Stimulated activated CD8-positive, alpha-beta memory T cell treated with anti-CD3 and anti-CD28 coated beads, Interleukin-15, amount 100 ng/mL, for 48 hours (primary cell): ENCODE data around the gene WASL.
"Not testable (repeated sequence)": the region's sequence is repeated elsewhere in the genome, so short reads cannot be mapped to it uniquely, and the experiment has no call there.

Experiments
- DNase-seq, 2 donors: peaks; one replicate each; pipeline ENCODE4 v3.0.0-alpha.2; 2020; ENCODE audit warnings: low read depth in 2 of 2

The WASL gene

DNA sequence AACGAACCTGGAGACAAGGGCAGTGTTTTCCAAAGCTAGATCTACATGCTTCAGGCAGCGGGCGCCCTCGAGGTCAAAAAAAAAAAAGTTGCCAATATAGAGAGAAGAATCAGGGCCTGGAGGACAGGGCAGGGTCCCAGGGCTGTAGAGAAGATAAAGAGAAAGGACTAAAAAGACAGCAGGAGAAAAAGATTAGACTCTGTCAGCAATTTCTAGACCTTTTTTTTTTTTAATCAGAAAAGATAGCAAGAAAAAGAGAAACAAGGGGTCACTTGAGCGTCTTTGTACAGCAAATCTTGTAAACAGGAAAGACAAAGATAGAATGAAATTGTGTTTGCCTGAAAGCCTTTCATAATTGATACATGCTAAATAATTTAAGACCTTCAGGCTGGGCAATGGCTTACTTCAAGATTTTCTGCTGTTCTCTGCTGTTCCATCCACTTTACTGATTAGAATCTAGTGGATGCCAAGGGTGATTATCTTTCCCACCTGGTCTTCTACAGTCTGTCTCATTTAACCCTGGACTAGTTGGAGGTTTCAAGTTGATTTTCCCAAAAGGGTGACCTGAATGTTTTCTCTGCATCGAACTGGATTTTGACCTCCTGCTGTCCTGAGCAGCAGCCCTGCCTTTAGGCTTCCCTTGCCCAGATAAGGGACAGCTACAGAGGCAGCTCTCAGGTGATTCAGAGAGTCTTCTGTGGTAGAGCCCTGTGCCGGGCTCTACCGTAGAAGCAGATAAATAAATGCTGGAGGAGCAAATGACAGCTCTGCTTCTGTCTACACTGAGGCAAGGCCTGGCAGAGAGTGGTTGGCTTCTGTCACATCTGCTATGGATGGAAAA, 88.1 kb downstream of the WASL start:
- DNase-seq: no peak

DNA sequence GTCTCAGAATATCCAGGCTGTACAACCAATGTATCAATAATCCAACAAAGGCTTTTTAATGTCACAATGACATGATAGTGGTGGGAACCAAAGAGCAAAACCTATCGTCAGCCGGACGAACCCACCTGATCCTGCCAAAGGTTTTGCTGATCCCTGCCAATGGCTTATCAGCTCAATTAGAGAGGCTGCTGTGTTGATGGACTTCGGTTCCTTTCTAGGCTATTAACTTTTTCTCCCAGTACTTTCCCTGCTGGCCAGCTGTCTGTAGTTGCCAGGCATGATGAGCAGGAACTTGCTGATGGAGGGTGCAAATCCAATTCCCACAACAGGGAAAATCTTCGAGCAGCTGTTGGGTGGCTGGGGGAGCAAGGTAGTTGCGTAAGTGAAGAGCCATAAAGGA, 90.8 kb downstream of the WASL start:
- no peak for DNase-seq

DNA sequence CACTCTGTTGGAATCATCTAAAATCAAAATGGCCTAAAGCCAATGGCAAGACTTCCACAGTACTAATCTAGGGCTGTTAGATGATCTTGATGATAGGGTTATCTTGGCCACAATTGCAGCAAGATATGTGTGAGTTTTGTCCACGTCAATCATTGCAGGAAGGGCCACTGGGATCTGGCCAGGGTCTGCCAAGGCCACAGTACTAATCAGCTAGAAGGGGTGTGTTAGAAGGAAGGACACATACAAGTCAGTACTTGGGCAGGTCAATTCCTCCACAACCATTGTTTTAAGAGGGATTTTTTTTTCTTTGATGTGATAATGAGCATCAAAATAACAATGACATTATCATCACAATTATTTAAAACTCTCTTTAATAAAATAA, 91.5 kb downstream of the WASL start:
- no peak for DNase-seq

DNA sequence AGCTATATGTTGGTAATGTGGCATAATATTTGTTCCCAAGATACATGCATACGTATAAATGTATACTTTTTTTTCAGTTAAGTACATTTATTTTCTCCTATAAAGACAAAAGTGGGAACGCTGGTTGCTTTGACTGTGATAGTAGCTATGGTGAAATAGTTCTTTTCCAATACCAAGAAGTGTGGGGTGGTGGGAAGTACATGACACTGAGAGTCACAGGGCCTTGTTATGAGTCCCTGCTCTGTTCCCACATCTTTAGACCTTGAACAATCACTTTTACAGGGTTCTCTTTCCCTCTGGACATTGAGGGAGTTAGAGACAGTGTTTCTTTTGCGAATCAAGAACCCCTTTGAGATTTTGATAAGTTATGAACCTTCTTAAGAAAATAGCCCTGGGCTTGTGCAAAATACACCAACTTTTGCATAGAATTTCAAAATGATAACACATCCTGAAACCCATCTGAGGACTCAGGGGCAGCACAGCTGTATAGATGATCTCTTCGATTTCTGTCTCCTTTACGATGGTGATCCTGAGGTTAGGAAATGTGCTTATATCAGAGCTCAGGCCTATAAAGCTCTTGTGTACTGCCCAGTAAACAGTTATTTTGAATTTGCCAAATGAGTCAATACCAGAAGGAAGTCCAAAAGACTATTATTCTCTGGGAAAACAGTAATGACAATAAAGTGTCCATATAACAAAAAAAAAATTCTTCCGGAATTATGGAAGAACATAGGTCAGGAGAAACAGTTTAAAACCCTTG, 92.1 kb downstream of the WASL start:
- DNase-seq: no peak

DNA sequence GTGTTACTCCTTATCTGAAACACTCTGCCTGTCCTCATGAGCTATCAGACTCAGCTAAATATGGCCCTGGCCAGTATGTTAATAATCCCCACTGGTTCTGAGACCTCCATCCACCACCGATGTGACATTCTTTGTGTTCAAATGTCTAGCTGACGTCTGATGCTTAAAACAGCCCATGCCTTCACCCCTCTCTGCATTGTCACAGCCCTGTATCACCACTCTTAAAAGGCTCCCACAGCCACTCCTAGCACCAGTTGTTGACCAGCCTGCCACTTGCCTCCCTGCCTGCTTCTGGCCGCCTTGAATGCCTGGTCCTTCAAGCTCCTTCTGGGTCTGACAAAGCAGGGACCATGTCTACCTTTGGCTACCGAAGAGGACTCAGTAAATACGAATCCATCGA, 93.2 kb downstream of the WASL start, which contains the start of gene LMOD2:
Gene LMOD2 (plus strand): TSS at position 253 of the 400 bp plus-strand sequence. CDS start 98 bp downstream, at position 351.
- DNase-seq: no peak

DNA sequence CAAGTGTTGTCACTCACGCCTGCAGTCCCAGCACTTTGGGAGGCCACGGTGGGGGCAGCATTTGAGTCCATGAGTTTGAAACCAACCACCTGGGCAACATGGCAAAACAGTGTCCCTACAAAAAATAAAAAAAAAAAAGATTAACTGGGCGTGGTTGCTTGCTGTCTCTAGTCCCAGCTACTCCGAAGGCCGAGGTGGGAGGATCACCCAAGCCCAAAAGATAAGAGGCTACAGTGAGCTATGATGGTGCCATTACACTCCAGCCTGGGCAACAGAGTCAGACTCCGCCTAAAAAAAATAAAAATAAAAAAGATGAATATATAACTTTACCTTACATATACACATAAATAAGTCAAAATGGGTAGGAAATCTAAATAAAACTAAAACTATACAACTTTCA, 95.6 kb downstream of the WASL start:
- no peak for DNase-seq

DNA sequence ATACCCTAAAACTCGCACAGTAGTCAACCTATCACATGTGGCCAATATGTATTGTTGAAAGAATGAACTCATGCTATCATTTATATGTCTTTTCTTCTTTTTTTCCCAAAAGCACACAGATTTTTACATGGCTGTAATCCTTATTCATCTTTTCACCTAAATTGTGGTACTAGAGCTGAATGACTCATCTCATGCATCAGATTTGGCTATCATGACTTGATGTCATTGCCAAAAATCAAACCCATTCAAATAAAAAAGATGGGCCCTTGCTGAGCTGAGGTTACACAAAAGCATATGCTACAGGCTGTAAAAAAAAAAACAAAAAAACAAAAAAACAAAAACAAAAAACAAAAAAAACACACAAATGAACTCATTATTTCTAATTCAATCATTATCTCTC, 96.4 kb downstream of the WASL start:
- DNase-seq: no peak

DNA sequence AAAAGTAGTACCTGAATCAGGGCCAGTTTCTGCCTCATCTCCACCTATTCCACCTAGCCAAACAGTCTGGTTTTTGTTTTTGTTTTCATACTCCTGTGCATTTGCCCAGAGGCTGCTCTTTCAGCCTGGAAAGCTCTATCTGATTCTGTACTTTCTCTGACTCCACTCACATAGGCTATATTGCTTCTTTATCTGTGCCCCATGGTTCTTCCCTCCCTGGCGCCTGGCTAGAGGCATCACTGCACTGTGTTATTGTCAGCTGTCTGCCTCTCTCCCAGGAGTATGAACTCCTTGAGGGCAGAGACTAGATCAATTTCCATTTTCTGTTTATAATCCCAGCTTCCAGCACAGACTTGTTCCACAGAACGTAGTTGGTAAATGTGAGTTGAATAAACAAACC, 98.2 kb downstream of the WASL start:
- no peak for DNase-seq

DNA sequence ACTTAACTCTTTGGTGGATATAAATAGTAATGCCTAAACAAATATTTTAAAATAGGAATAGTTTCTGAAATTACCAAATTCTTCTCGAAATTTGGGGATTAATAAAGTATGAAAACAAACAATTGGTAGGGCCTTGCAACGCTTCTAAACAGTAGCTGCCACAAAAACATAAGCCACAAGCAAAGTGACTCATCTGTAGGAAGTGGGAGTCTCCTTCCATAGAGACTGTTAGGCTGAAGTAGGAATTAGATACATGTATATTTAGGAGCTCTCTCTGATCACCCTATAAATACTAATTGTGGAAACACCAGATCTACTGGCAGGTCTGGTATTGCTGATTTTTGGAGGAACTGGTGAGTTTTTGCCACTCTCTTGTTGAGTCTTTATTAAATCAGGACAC, 98.8 kb downstream of the WASL start:
- DNase-seq: no peak

DNA sequence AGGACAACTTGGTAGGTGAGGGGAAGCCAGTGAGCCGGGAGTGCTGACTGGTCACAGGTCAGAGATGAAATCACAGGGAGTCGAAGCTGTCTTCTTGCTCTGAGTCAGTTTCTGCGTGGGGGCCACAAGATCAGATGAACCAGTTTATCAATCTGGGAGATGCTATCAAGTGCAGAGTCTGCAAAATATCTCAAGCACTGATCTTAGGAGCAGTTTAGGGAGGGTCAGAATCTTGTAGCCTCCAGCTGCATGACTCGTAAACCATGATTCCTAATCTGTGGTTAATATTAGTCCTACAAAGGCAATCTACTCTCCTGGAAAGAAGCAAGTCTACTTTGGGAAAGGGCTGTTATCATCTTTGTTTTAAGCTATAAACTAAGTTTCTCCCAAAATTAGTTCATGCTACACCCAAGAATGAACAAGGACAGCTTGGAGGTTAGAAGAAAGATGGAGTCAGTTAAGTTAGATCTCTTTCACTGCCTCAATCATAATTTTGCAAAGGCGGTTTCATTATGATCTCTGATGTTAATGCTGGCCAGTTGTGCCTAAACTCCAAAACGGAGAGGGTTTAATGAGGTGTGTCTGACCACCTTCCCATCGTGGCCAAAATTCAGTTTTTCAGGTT, 101.6 kb downstream of the WASL start:
- no peak for DNase-seq

DNA sequence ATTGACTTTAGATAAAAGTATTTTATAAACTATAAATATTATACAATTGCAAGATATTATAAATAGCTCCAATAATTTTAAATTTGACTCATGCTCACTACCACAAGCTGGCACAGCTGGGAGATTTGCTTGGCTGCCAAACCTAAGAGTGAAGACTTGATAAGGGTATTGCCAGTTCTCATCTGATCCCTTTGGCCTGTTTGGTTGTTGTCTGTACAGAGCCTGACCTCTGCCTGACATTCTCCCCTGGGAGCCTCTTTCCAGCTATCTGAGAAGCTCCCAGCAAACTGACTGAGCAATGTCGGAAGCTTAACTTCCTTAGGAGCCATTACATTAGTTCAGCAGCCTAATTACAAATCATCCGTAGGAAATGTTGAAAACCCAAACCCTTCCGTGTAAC, 103.3 kb downstream of the WASL start:
- DNase-seq: no peak

DNA sequence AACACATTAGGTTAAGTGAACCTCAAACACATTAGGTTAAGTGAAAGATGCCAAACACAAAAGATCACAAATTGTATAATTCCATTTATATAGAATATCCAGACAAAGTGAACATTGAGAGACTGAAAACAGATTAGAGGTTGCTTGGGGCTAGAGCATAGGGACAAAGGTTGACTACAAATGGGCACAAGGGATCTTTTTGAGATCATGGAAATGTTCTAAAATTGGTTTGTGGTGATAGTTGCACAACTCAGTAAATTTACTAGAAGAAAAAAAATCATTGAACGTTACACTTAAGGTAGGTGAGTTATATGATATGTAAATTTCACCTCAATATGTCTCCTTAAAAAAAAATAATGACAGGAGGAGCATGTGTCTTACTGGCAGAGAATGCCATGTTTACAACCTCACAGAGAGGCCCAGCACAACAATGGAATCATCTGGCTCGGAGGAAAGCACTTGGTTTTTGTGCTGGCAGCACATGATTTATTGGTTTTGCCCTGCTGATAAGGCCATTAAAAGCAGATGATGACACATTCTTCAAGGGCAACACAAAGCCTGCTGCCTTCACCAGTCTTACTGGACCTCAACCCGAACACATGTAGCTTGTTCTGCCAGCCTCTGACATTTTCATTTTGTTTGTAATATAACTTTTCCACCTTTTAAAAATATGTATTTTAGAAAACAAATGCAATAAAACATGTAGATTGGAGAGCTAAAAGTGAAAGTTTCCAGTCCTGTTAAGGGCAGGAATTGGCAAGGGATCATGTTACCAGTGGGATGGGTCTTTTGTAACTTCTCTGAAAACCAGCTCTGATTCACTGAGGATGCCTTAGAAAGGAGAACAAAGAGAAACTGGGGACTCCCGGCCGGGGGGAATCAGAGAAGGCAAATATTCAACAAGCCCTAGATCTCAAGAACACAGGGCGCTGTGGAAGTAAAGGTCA, 105.0 kb downstream of the WASL start:
- no peak for DNase-seq

DNA sequence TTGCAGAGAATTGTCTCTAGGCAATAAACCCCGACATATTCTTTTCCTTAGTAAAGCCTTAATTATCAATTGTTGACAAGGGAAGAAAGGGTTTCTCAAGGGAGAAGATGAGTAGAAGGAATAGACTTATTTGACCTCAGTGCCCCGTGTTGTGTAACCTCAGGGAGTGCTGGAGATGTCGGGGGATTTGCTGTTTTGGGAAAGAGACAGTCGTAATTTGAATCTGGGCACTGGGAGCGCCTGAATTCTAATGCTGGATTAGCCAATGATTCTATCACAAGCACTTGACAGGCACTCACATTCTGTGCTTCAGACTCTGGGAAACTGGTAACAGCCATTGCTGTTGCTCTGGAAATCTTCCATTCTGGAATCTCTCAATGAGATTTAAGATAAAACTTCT, 106.9 kb downstream of the WASL start:
- DNase-seq: no peak

DNA sequence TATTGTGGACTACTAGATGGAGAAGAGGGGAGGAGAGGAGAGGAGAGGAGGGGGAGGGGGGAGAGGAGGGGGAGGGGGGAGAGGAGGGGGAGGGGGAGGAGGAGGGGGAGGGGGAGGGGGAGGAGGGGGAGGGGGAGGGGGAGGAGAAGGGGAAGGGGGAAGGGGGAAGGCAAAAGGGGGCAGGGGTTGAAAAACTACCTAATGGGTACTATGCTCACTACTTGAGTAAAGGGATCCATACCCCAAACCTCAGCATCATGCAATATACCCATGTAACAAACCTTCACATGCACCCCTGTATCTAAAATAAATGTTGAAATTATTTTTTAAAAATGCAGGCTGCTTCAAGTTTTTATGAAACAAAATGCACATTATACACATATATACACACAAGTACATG, 108.2 kb downstream of the WASL start:
- no peak for DNase-seq

DNA sequence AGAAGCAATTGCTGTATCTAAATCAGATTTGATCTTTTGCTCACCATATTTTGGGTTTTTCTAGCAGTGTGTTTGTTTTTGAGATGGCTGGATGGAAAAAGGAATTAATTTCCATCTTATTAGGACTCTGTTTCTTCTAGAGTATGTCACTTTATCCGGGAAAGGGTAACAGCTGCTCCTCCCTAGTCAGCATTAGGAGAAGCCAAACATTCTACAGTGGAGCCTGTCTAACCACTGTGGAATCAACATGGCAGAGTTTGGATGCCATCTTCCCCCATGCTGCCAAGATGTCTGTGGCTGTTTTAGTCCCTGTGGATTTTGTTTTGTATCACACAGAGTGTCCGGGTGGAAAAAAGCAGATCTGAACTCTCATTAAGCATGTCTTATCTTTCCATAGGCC, 109.2 kb downstream of the WASL start:
- DNase-seq: no peak

DNA sequence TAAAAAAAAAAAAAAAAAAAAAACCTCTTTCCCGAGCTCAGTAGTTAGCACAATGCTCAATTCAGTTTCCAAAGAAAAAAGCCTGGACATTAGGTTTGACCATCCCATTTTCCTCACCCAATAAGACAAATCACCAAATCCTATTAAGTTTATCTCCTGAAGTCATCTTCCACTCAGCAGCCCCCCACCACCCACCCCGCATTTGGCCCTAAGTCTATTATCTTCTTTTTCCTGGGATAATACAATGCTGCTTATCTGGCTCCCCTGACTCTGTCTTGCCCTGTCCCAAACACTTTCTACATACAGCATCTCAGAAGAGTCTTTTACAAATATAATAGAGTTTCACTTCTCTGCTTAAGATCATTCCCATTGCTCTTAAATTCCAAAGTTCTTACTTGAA, 110.9 kb downstream of the WASL start:
- DNase-seq: no peak

DNA sequence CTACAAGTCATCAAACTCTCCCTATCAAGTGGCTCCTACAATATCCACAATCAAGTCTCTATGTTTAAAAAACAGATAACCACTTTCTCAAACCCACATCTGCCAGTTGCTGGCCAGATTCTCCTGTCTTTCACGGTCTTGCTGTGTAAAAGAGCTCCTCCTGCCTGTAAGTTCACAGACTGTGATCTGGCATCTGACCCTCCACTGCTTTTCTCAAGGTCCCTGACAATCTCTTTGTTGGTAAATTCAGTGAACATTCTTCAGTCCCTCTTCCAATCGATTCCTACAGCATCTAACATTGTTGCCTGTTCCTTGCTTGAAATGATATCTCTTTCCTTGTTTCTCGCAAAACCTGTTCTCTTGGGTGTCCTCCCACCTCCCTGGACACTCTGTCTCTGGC, 111.6 kb downstream of the WASL start:
- no peak for DNase-seq

DNA sequence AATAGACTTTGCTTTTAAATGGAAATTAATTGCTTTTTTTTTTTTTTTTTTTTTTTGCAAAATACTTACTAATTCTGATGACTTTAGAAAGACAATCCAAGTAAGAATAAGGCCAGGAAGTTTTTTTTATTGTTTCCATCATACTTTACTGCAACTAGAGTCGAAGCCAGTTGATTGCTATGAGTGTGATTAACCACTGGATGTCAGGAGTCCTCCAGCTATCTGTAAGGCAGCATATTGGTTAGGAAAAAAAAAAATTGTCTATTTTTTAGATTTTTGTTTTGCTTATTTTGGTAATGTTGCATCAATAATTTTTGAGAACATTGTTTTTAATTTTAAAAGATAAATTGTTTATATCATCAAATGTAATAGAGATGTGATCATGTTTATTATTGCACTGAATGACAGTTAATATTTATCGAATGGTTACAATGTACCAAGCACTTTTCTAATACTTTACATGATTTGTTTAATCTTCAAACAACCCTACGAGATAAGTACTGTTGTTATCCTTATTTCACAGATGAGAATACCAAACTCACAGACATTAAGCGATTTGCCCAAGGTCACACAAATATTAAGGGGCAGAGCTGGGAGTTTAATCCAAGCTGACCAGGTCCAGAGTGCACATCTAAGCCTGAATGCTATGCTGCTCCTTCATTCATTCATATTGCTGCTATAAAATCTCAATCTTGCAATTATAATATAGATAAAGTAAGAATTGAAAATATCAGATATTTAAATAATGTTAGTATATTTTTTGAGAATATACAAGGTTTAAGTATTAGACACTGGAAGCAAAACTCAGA, 113.0 kb downstream of the WASL start:
- DNase-seq: no peak

DNA sequence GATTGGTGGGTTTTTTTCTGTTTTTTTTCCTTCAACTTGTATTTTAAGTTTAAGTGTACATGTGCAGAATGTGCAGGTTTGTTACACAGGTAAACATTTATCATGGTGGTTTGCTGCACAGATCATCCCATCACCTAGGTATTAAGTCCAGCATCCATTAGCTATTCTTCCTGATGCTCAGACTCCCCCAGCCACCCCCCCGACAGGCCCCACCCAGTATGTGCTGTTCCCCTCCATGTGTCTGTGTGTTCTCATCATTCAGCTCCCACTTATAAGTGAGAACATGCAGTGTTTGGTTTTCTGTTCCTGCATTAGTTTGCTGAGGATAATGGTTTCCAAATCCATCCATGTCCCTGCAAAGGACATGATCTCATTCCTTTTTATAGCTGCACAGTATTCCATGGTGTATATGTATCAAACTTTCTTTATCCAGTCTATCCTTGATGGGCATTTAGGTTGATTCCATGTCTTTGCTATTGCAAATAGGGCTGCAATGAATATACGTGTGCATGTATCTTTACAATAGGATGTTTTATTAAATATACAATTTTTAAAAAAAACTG, 114.7 kb downstream of the WASL start:
- DNase-seq: not testable (repeated sequence)

DNA sequence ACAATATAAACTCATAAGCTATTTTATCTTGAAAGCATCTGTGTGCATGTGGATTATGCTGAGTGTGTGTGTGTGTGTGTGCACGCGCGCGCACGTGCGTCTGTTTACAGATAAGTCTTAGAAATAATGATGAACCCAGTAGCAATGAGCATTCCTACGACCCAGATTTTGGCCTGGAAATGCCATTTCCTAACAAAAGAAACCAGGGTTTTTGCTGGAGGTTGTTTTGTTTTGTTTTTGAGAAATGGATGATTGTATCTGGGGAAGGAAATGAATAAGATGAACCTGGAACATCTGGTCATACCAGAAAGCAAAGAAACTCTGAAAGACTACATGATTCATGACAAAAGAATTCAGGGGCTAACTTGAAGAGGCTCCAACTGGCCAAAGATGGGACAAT, 115.2 kb downstream of the WASL start:
- DNase-seq: no peak
